KOPT-K1 (cell line): Measurements from ENCODE around the gene IQSEC3.

ENCODE experiments used
- H3K27ac ChIP-seq: fragments of 200-600 bp; sonication (generic); 2 replicates; pipeline ENCODE4 v1.5.1; 2016; ENCODE audit warnings: antibody characterized with exemption, mild to moderate bottlenecking, low read depth, low read length; ENCODE audit not compliant: poor library complexity, severe bottlenecking
- H3K36me3 ChIP-seq: fragments of 200-600 bp; sonication (generic); 2 replicates; pipeline ENCODE4 v1.5.1; 2017; ENCODE audit warnings: antibody characterized with exemption, mild to moderate bottlenecking, low read length, moderate library complexity; ENCODE audit not compliant: insufficient read depth
- H3K9me3 ChIP-seq: fragments of 200-600 bp; sonication (generic); 2 replicates; pipeline ENCODE4 v1.5.1; 2017; ENCODE audit warnings: antibody characterized with exemption, low read length, mild to moderate bottlenecking; ENCODE audit not compliant: insufficient read depth, poor library complexity, severe bottlenecking

IQSEC3 gene

GRCh38 chr12:109446-109845 lies 42.9 kb downstream of the IQSEC3 start:
- Histone ChIP-seq H3K36me3 (no peaks in the 10 kb centered on the region), H3K27ac (no peak overlapping the region)

GRCh38 chr12:109872-110271 lies 43.3 kb downstream of the IQSEC3 start:
- Histone ChIP-seq H3K27ac (no peak overlapping the region), H3K9me3 (no peaks in the 10 kb centered on the region), H3K36me3 (no peaks in the 10 kb centered on the region)

More at GRCh38 chr12:109446-109845, 42.9 kb downstream of the IQSEC3 start:
- no peaks in the 10 kb centered on the region for H3K9me3 ChIP-seq

DNA sequence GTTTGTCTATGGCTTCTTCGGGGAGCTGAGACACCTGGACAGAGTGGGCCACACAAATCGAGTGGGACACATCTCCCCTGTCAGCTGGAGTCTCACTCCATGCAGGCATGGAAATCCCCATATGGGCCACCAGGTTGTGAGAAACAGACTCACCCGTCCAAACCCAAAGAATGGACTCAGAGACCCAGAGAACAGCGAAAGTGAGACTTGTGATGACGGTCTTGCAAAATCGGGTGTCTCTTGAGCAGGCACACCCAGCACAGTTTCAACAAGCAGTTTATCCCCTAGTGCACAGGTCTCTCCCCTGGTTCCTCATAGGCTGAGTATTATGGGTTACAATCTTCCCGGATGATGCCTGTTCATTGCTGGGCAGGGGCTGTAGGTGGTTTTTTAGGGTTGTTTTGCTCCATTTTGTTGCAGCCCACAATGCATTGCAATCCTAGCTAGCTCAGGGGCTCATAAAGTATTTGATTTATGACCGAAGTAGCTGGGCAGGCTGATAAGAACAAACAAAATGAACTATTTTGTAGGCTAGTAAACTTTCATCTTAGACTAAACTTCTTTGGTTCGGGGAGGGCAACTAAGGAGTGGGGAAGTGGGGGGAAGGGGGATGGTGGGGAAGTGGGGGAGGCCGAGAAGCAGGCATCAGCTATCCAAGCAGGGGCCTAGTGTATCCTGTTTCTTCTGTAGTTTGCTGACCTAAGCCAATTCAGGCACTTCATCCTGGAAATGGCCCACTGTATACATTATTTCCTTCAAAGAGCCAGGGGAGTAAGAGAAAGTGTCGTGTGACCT lies 45.3 kb downstream of the IQSEC3 start:
- Histone ChIP-seq H3K9me3 (no peaks in the 10 kb centered on the region), H3K36me3 (no peaks in the 10 kb centered on the region), H3K27ac (no peak overlapping the region)

DNA sequence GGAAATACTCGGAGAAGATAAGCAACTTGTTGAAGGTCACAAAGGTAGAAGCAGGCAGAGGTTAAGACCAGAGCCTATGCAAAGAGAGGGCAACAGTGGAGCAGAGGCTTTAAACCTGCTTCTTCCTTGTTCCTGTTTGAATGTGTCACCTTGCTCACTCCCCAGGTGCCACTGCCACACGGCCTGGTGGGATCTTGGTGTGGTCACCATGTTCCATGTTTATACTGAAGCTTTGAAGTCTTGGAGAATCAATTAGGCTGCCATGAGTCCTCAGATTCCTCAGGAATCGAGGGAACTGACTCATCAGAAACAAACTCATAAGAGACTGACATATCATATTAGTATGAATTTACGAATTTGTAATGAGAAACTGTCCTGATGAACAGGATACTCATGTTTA lies 46.8 kb downstream of the IQSEC3 start:
- no peaks in the 10 kb centered on the region for H3K36me3 ChIP-seq
- H3K9me3 ChIP-seq = no peaks in the 10 kb centered on the region
- H3K27ac ChIP-seq = no peak overlapping the region

- Histone ChIP-seq H3K9me3 (no peaks in the 10 kb centered on the region), H3K36me3 (no peaks in the 10 kb centered on the region), H3K27ac (no peak overlapping the region)
These were observed 48.2 kb downstream of the IQSEC3 start for GRCh38 chr12:114626-115211.

DNA sequence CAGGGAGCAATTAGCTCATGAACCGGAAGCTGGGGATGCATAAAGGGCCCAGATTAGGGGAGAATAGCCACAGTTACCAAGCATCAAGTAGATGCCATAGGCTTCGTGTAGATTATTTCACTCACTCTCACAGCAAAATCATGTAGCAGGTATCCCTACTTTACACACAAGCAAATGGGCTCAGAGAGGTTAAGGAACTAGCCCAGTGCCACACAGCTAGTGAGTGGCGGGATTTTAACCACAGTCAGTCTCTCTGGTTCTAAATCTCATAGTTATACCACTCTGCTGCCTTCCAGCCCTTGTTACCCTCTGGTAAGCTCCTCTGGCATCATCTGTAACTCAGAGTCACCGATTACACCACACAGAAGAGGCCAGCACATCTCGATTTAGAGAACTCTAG lies 49.0 kb downstream of the IQSEC3 start:
- no peak overlapping the region for H3K27ac ChIP-seq
- H3K36me3 ChIP-seq = no peaks in the 10 kb centered on the region
- no peaks in the 10 kb centered on the region for H3K9me3 ChIP-seq

GRCh38 chr12:115960-116915 lies 49.7 kb downstream of the IQSEC3 start:
- Histone ChIP-seq H3K27ac (no peak overlapping the region), H3K36me3 (no peaks in the 10 kb centered on the region), H3K9me3 (no peaks in the 10 kb centered on the region)

GRCh38 chr12:117311-117710 lies 50.7 kb downstream of the IQSEC3 start:
- Histone ChIP-seq H3K9me3 (no peaks in the 10 kb centered on the region), H3K27ac (no peak overlapping the region), H3K36me3 (no peaks in the 10 kb centered on the region)

DNA sequence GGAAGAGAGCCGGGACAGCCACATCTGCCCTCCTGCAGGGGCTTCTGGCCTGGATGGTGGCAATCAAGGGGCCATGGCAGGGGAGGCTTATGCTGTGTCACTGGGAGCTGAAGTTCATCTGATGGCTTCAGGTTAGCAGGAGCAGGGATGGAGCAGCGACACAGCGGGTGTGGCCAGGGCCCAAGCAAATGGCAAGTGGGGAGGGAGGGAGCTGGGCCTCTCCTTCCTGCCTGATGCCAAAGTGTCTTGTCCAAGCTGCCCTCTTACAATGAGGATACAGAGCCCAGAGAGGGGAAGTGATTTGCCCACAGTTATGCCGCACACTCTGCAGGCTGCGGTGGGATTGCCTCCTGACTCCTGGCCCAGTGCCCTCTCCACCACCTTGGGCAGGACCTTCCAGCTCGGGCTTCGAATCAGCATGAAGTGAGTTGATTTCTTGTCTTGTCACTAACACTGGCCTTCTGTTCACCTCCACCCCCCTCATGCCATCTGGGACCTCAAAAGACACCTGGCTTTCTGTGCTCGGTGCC lies 51.3 kb downstream of the IQSEC3 start:
- no peaks in the 10 kb centered on the region for H3K9me3 ChIP-seq
- H3K27ac ChIP-seq = no peak overlapping the region
- no peaks in the 10 kb centered on the region for H3K36me3 ChIP-seq

- Histone ChIP-seq H3K36me3 (no peaks in the 10 kb centered on the region), H3K27ac (no peak overlapping the region), H3K9me3 (no peaks in the 10 kb centered on the region)
These were observed 52.0 kb downstream of the IQSEC3 start for GRCh38 chr12:118591-118990.

DNA sequence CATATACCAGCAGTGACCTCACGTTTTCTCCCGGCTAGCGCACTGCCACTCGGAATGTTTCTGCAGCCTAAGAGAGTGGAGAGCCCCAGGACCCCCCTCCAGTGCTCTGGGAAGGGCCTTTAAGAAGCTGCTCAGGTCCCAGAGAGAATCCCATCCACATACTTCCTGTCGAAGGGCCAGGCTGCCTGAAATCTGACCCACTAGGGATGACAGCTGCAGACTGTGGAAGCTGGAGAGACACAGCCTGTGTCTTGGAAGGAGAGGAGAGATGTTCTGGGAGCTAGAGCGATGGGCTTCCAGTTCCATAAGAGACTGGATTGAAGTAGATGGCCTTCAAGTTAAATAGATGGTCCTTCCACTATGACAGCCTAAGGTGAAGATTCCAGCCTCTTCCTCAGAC lies 54.4 kb downstream of the IQSEC3 start:
- no peaks in the 10 kb centered on the region for H3K9me3 ChIP-seq
- H3K27ac ChIP-seq = no peak overlapping the region
- no peaks in the 10 kb centered on the region for H3K36me3 ChIP-seq

- no peaks in the 10 kb centered on the region for H3K9me3 ChIP-seq
- no peaks in the 10 kb centered on the region for H3K36me3 ChIP-seq
- H3K27ac ChIP-seq = no peak overlapping the region
These were observed 55.1 kb downstream of the IQSEC3 start for GRCh38 chr12:121647-122046.

- no peaks in the 10 kb centered on the region for H3K36me3 ChIP-seq
- H3K27ac ChIP-seq = no peak overlapping the region
- no peaks in the 10 kb centered on the region for H3K9me3 ChIP-seq
These were observed 58.5 kb downstream of the IQSEC3 start for GRCh38 chr12:125075-125474.

GRCh38 chr12:125566-125965 lies 59.0 kb downstream of the IQSEC3 start:
- Histone ChIP-seq H3K36me3 (no peaks in the 10 kb centered on the region), H3K9me3 (no peaks in the 10 kb centered on the region), H3K27ac (no peak overlapping the region)

GRCh38 chr12:128079-128478 lies 61.5 kb downstream of the IQSEC3 start:
- Histone ChIP-seq H3K9me3 (no peaks in the 10 kb centered on the region), H3K27ac (no peak overlapping the region), H3K36me3 (no peaks in the 10 kb centered on the region)
